GM21529 (cell line): ENCODE data around the gene ING5.
"Not testable (repeated sequence)": the region's sequence is repeated elsewhere in the genome, so short reads cannot be mapped to it uniquely, and the experiment has no call there.

Source experiments
- ATAC-seq: cut with Tn5 transposase; IDR thresholded peaks from one replicate; pipeline ENCODE4 v1.9.1; 2021; ENCODE audit not compliant: unreplicated experiment

ING5 gene

GRCh38 chr2:241701399-241702154 is at the start of gene ING5:
TSS of gene ING5 (plus strand) at chr2:241702039. CDS start at chr2:241702066, 27 bp downstream.
- ATAC-seq = peak; percentile 53

GRCh38 chr2:241652142-241652541 is 49.7 kb upstream of the ING5 start:
- no peak for ATAC-seq

- ATAC-seq = no peak
Observed at GRCh38 chr2:241652722-241653121, 49.1 kb upstream of the ING5 start.

- no peak for ATAC-seq
Observed at GRCh38 chr2:241653210-241653750, 48.6 kb upstream of the ING5 start.

- ATAC-seq = no peak
Observed at GRCh38 chr2:241654551-241654950, 47.3 kb upstream of the ING5 start.

GRCh38 chr2:241655516-241656189 is 46.2 kb upstream of the ING5 start:
- no peak for ATAC-seq

GRCh38 chr2:241656190-241656741 is 45.6 kb upstream of the ING5 start:
- no peak for ATAC-seq

GRCh38 chr2:241657786-241658254 is 44.0 kb upstream of the ING5 start:
- ATAC-seq = no peak

GRCh38 chr2:241658296-241658695 is 43.5 kb upstream of the ING5 start:
- ATAC-seq = no peak

GRCh38 chr2:241659150-241659739 is 42.6 kb upstream of the ING5 start:
- no peak for ATAC-seq

- ATAC-seq = no peak
Observed at GRCh38 chr2:241660593-241661213, 41.1 kb upstream of the ING5 start.

GRCh38 chr2:241662731-241663130 is 39.1 kb upstream of the ING5 start:
- not testable (repeated sequence) for ATAC-seq

GRCh38 chr2:241665731-241666440 is 36.0 kb upstream of the ING5 start:
- no peak for ATAC-seq

- no peak for ATAC-seq
Observed at GRCh38 chr2:241666627-241667400, 35.0 kb upstream of the ING5 start.

- no peak for ATAC-seq
Observed at GRCh38 chr2:241668354-241668753, 33.5 kb upstream of the ING5 start.

GRCh38 chr2:241668839-241669238 is 33.0 kb upstream of the ING5 start:
- no peak for ATAC-seq

GRCh38 chr2:241670333-241671110 is 31.3 kb upstream of the ING5 start:
- ATAC-seq = no peak

- no peak for ATAC-seq
Observed at GRCh38 chr2:241671457-241672240, 30.2 kb upstream of the ING5 start.
